MCF 10A (cell line): ENCODE data around the gene TNFRSF6B. TPM values are rescaled to one million over a fixed set of nuclear protein-coding genes. Genes with fewer than 3 reads are reported as not detected.

Source experiments
- BruUV-seq: library from RNA; stranded (reverse); fragments of 400-500 nt; replicated peaks from 2 replicates; lab custom pipeline; 2021; lab: Mats Ljungman, UMichigan
- CTCF ChIA-PET: fragments of 300-600 bp; sonication (Branson Sonifier 250); formaldehyde crosslinking; extraction: SDS; loops from one replicate; lab custom pipeline; 2021; ENCODE audit warnings: antibody characterized with exemption, inconsistent platforms; lab: Yijun Ruan, JAX
- POLR2A ChIA-PET: fragments of 300-600, 350-650 bp; sonication (Branson Sonifier 250); formaldehyde crosslinking; extraction: SDS; loops from one replicate; lab custom pipeline; 2020; ENCODE audit warnings: antibody characterized with exemption, inconsistent platforms; lab: Yijun Ruan, JAX
- DNase-seq: peaks from one replicate; pipeline ENCODE4 v3.0.0-alpha.2; 2018; ENCODE audit not compliant: unreplicated experiment
- H3K27ac Mint-ChIP-seq: one replicate; pipeline ENCODE4 v1.8.0; 2022; ENCODE audit warnings: mild to moderate bottlenecking, low read depth, mixed read lengths; ENCODE audit not compliant: unreplicated experiment
- H3K27me3 Mint-ChIP-seq: one replicate; pipeline ENCODE4 v1.8.0; 2022; ENCODE audit warnings: mixed read lengths; ENCODE audit not compliant: insufficient read depth, unreplicated experiment
- H3K36me3 Mint-ChIP-seq: one replicate; pipeline ENCODE4 v1.8.0; 2022; ENCODE audit warnings: mild to moderate bottlenecking, moderate library complexity, mixed read lengths; ENCODE audit not compliant: insufficient read depth, unreplicated experiment
- H3K4me1 Mint-ChIP-seq: one replicate; pipeline ENCODE4 v1.8.0; 2022; ENCODE audit warnings: mixed read lengths; ENCODE audit not compliant: insufficient read depth, unreplicated experiment
- H3K4me3 Mint-ChIP-seq: one replicate; pipeline ENCODE4 v1.8.0; 2022; ENCODE audit warnings: mild to moderate bottlenecking, moderate library complexity, mixed read lengths; ENCODE audit not compliant: unreplicated experiment
- H3K9me3 Mint-ChIP-seq: one replicate; pipeline ENCODE4 v1.8.0; 2022; ENCODE audit warnings: mixed read lengths; ENCODE audit not compliant: unreplicated experiment
- CTCF ChIP-seq: fragments of 200-600 bp; IDR thresholded peaks from one replicate; pipeline ENCODE4 v1.8.0; 2022; ENCODE audit warnings: antibody characterized with exemption, mild to moderate bottlenecking; ENCODE audit not compliant: unreplicated experiment
- intact Hi-C: fragments of 100-400 bp; cut with micrococcal nuclease; formaldehyde crosslinking; loops from 2 replicates; pipeline ENCODE4 v1.14.1; 2022
- total RNA-seq: library from RNA; stranded (reverse); gene quantifications from 2 replicates; pipeline ENCODE4 v1.2.3, GENCODE V29; 2022

TNFRSF6B gene
- total RNA-seq, 1 experiment from 2014 or later = 24.4 TPM

- ChIA-PET CTCF (interaction anchor here (0.6 to 1.8 kb wide), 7 partner anchors 11 to 315 kb away, joined by 4 to 9 read pairs (median 5); partner anchors contain the start of genes ARFRP1 and ZGPAT), POLR2A (interaction anchor here (0.6 to 3.6 kb wide), 22 partner anchors 10 to 240 kb away, joined by 3 to 79 read pairs (median 8); partner anchors contain the start of genes ARFRP1, DNAJC5, GMEB2 and PPDPF)
- no peak for TF ChIP-seq CTCF
- H3K27ac Mint-ChIP-seq = no peak overlapping the region
- no TSS peak for BruUV-seq
- H3K4me3 Mint-ChIP-seq = peak overlapping the region; percentile 74
- intact Hi-C loops = no loop called here
- no peaks in the 10 kb centered on the region for H3K4me1 Mint-ChIP-seq
- no peaks in the 10 kb centered on the region for H3K27me3 Mint-ChIP-seq
- H3K36me3 Mint-ChIP-seq = peaks cover 33% of the 10 kb centered on the region
- DNase-seq = no peak
- H3K9me3 Mint-ChIP-seq = no peaks in the 10 kb centered on the region
Measured at GRCh38 chr20:63740070-63740626, 43.7 kb downstream of the TNFRSF6B start.

- intact Hi-C loops = no loop called here
- POLR2A ChIA-PET = interaction anchor here (0.6 to 3.6 kb wide), 30 partner anchors 10 to 241 kb away, joined by 3 to 79 read pairs (median 6); partner anchors contain the start of genes ARFRP1, DNAJC5, GMEB2 and PPDPF
- Mint-ChIP-seq H3K36me3 (peaks cover 32% of the 10 kb centered on the region), H3K4me1 (no peaks in the 10 kb centered on the region), H3K9me3 (no peaks in the 10 kb centered on the region), H3K27ac (peak overlapping the region; percentile 27), H3K4me3 (peak overlapping the region; percentile 74), H3K27me3 (no peaks in the 10 kb centered on the region)
- peak; percentile 94 for DNase-seq
- no peak for TF ChIP-seq CTCF
- CTCF ChIA-PET = interaction anchor here (0.5 to 1.8 kb wide), 14 partner anchors 11 to 314 kb away, joined by 3 to 9 read pairs (median 4); partner anchors contain the start of genes ARFRP1, PRPF6, PTK6 and ZGPAT
- no TSS peak for BruUV-seq
Measured at GRCh38 chr20:63740627-63741353, 44.3 kb downstream of the TNFRSF6B start.

GRCh38 chr20:63741354-63741675 is 44.9 kb downstream of the TNFRSF6B start:
- DNase-seq = no peak
- H3K27me3 Mint-ChIP-seq = no peaks in the 10 kb centered on the region
- no peaks in the 10 kb centered on the region for H3K4me1 Mint-ChIP-seq
- no peak for TF ChIP-seq CTCF
- H3K4me3 Mint-ChIP-seq = peak overlapping the region; percentile 74
- POLR2A ChIA-PET = interaction anchor here (0.8 to 3.6 kb wide), 28 partner anchors 9 to 240 kb away, joined by 3 to 79 read pairs (median 7); partner anchors contain the start of genes ARFRP1, DNAJC5, GMEB2 and PPDPF
- peaks cover 31% of the 10 kb centered on the region for H3K36me3 Mint-ChIP-seq
- intact Hi-C loops = no loop called here
- no peaks in the 10 kb centered on the region for H3K9me3 Mint-ChIP-seq
- BruUV-seq = no TSS peak
- CTCF ChIA-PET = interaction anchor here (0.5 to 1.8 kb wide), 11 partner anchors 21 to 247 kb away, joined by 3 to 9 read pairs (median 4); partner anchors contain the start of genes ARFRP1, PRPF6, PTK6 and ZGPAT
- peak overlapping the region; percentile 27 for H3K27ac Mint-ChIP-seq
